Measurements from ENCODE around the gene C12orf43. TPM values are rescaled to one million over a fixed set of nuclear protein-coding genes. Genes with fewer than 3 reads are reported as not detected.

The C12orf43 gene
- total RNA-seq, 2 donors from 2014 or later: 8.8 to 12.1 TPM

DNA sequence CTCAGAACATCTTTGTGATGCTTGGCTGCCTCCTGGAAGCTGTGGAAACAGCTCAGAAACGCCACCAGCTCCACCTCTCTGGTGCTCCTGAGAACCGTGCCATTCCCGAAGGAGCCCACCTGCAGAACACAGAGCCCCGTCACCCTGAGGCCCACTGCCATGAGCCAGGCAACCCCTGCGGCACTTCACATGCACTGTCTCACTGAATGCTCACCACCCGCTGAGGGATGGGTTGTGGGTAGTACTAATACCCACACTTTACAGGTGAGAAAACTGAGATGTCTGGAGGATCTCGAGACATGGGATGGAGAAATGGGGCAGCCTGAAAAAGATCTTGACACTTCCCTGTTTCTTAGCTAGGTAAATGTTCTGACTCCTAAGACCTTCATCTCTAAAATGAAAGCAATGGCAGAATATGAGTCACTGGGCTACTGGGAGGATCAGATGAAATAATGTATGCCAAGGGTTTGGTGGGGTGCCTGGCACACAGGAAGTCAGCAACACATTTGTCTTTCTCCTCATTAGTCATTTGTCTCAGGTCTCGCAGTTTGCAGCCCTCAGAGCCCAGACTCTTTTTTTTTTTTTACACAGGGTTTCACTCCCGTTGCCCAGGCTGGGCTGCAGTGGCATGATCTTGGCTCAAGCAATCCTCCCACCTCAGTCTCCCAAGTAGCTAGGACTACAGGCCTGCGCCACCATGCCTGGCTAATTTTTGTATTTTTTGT, 17.5 kb upstream of the C12orf43 start:
- Histone ChIP-seq H3K27me3 (no peaks in the 10 kb centered on the region), H3K4me1 (peaks cover 0 to 5% of the 10 kb centered on the region in 2 donors), H3K27ac (no peak overlapping the region), H3K36me3 (no peaks in the 10 kb centered on the region), H3K4me3 (no peak overlapping the region), H3K9me3 (no peaks in the 10 kb centered on the region)
- DNase-seq (ENCODE audit: low spot score): no peak
- TF ChIP-seq, protein P1, sequence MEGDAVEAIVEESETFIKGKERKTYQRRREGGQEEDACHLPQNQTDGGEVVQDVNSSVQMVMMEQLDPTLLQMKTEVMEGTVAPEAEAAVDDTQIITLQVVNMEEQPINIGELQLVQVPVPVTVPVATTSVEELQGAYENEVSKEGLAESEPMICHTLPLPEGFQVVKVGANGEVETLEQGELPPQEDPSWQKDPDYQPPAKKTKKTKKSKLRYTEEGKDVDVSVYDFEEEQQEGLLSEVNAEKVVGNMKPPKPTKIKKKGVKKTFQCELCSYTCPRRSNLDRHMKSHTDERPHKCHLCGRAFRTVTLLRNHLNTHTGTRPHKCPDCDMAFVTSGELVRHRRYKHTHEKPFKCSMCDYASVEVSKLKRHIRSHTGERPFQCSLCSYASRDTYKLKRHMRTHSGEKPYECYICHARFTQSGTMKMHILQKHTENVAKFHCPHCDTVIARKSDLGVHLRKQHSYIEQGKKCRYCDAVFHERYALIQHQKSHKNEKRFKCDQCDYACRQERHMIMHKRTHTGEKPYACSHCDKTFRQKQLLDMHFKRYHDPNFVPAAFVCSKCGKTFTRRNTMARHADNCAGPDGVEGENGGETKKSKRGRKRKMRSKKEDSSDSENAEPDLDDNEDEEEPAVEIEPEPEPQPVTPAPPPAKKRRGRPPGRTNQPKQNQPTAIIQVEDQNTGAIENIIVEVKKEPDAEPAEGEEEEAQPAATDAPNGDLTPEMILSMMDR (IDR thresholded peaks at IDR 0.05): no peak

DNA sequence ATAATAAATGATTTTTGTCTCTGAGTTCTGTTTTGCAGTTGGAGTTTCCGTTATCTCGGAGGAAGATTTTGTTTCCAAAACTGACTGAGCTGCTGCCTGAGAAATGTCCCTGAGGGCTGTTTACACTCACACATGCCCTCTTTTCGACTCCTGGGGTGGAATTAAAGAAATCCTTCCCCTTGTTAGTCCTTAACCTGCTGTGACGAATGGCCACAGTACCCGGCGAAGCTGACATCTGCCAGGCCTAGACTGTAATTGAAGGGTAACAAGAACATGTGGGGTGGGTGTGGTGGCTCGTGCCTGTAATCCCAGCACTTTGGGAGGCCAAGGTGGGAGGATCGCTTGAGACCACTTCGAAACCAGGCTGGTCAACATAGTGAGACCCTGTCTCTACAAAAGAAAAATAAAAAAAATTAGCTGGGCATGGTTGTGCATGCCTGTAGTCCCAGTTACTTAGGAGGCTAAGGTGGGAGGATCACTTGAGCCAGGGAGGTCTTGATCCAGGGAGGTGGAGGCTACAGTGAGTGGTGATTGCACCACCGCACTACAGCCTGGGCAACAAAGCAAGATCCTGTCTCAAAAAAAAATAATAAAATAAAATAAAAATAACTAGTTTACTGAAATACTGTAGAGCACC, 14.4 kb upstream of the C12orf43 start:
- TF ChIP-seq, protein P1 (IDR thresholded peaks at IDR 0.05): no peak
- no peak for DNase-seq (ENCODE audit: low spot score)

DNA sequence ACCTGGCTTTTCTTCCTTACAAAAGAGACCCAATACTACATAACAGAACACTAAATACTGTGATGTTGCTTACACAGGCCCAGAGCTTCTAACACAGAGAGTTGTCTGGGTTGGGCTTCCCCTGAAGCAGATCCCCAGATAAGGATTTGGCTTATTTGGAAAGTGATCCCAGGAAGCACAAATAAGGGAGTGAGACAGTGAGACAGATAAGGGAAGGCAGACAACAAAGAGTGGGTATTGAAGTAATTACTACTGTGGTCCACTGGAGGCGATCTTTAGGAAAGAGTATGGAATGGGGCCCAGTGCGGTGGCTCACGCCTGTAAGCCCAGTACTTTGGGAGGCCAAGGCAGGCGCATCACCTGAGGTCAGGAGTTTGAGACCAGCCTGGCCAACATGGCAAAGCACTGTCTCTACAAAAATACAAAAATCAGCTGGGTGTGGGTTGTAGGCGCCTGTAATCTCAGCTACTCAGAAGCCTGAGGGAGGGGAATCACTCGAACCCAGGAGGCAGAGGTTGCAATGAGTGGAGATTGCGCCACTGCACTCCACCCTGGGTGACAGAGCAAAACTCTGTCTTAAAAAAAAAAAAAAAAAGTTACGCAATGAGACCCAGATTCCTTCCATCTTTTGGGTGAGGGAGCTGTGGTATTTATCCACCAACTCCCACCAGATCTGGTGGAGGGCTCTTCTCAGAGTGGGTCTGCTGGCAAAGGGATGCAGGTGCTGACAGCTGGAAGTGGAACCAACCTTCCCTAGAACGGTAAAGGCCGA, 10.2 kb upstream of the C12orf43 start:
- TF ChIP-seq, protein P1 (IDR thresholded peaks at IDR 0.05): no peak
- no peaks in the 10 kb centered on the region for H3K36me3 ChIP-seq
- no peak overlapping the region for H3K27ac ChIP-seq
- no peaks in the 10 kb centered on the region for H3K27me3 ChIP-seq
- DNase-seq (ENCODE audit: low spot score): no peak
- no peaks in the 10 kb centered on the region for H3K9me3 ChIP-seq
- H3K4me3 ChIP-seq: no peak overlapping the region
- H3K4me1 ChIP-seq: no peaks in the 10 kb centered on the region

More for the DNA sequence above, 14.4 kb upstream of the C12orf43 start:
- Histone ChIP-seq H3K9me3 (no peaks in the 10 kb centered on the region), H3K27ac (no peak overlapping the region), H3K36me3 (no peaks in the 10 kb centered on the region), H3K4me1 (no peaks in the 10 kb centered on the region), H3K27me3 (no peaks in the 10 kb centered on the region), H3K4me3 (no peak overlapping the region)

DNA sequence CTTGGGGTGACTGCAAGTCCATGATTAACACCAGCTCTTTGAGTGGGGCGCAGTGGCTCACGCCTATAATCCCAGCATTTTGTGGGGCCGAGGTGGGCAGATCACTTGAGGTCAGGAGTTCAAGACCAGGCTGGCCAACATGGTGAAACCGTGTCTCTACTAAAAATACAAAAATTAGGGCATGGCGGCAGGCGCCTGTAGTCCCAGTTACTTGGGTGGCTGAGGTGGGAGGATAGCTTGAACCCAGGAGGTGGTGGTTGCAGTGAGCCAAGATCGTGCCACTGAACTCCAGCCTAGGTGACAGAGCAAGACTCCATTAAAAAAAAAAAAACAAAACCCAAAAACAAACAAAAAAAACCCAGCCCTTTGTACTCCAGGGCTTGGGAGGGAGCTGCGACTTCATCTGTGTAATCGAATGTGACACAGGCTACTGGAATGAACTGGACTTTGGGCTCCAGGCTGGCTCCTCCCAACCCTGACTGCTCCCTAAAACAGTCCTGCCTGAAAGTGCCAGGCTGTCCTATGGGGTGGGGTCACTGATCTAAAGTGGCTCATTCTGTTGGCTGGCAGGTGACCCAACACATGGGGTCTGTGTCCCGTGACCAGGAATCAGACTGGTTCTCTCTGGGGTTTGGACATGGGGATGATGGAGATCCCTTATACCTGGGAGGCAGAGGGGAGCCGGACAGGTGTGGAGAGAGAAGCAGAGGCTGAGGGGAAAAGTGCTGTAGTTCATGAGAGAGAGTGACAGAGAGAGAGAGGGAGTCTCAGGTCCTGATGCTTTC, 9.3 kb upstream of the C12orf43 start:
- Histone ChIP-seq H3K27me3 (no peaks in the 10 kb centered on the region), H3K4me3 (no peak overlapping the region), H3K27ac (no peak overlapping the region), H3K9me3 (no peaks in the 10 kb centered on the region), H3K36me3 (no peaks in the 10 kb centered on the region), H3K4me1 (no peaks in the 10 kb centered on the region)
- no peak for DNase-seq (ENCODE audit: low spot score)
- TF ChIP-seq, protein P1 (IDR thresholded peaks at IDR 0.05): no peak

DNA sequence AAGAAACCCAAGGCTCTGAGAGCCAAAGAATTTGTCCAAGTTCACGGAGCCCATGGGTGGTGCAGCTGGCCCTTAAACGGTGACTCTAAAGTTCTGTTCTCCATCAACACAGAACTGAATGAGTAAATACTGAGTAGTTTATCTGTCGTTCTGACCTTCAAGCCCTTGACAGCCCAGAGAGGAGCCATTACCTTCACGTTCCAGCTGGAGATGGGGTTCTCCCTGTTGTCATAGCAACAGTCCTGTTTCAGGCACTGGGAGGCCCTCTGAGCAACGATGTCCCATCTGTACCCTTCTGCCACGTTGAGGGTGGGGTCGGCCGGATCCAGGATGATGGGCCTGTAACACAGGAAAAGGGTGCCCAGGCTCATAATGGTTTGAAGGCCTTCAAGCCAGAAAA, 7.5 kb upstream of the C12orf43 start:
- TF ChIP-seq, protein P1 (IDR thresholded peaks at IDR 0.05): no peak
- Histone ChIP-seq H3K4me3 (no peak overlapping the region), H3K27me3 (no peaks in the 10 kb centered on the region), H3K36me3 (no peaks in the 10 kb centered on the region), H3K27ac (no peak overlapping the region), H3K4me1 (no peaks in the 10 kb centered on the region), H3K9me3 (no peaks in the 10 kb centered on the region)
- DNase-seq (ENCODE audit: low spot score): no peak

Measured in right atrium auricular region (tissue), 2 donors.